Activated B cell treated with CpG ODN at 0.5 μM for 24 hours (primary cell): ENCODE data around the gene ORC4. TPM values are rescaled to one million over a fixed set of nuclear protein-coding genes. Genes with fewer than 3 reads are reported as not detected.
"Not testable (repeated sequence)": the region's sequence is repeated elsewhere in the genome, so short reads cannot be mapped to it uniquely, and the experiment has no call there.

Experiments
- ATAC-seq: fragments of 200-7000 bp; cut with Tn5 transposase; one replicate; pipeline ENCODE4 v1.10.0; 2021; ENCODE audit warnings: low read depth, mild to moderate bottlenecking, moderate library complexity
- CTCF ChIA-PET: fragments of 350-600 bp; sonication (Branson Sonifier 250); formaldehyde crosslinking; loops from one replicate; lab custom pipeline; 2021; ENCODE audit warnings: antibody characterized with exemption; lab: Charles Lee
- POLR2A ChIA-PET: fragments of 350-600 bp; sonication (Branson Sonifier 250); formaldehyde crosslinking; loops from one replicate; lab custom pipeline; 2021; ENCODE audit warnings: antibody characterized with exemption; lab: Charles Lee
- DNase-seq: peaks from one replicate; pipeline ENCODE4 v3.0.0; 2022
- H3K27ac Mint-ChIP-seq: one replicate; pipeline ENCODE4 v1.8.0; 2020; ENCODE audit warnings: mixed read lengths
- H3K27me3 Mint-ChIP-seq: one replicate; pipeline ENCODE4 v1.8.0; 2021; ENCODE audit warnings: mixed read lengths
- H3K36me3 Mint-ChIP-seq: one replicate; pipeline ENCODE4 v1.8.0; 2021; ENCODE audit warnings: low read depth, mixed read lengths
- H3K4me1 Mint-ChIP-seq: one replicate; pipeline ENCODE4 v1.8.0; 2021; ENCODE audit warnings: mixed read lengths
- H3K4me3 Mint-ChIP-seq: one replicate; pipeline ENCODE4 v1.8.0; 2020; ENCODE audit warnings: mild to moderate bottlenecking, mixed read lengths
- H3K9me3 Mint-ChIP-seq: one replicate; pipeline ENCODE4 v1.8.0; 2020; ENCODE audit warnings: mixed read lengths
- CTCF ChIP-seq: fragments of 200-600 bp; IDR thresholded peaks from one replicate; pipeline ENCODE4 v1.8.0; 2022; ENCODE audit warnings: antibody characterized with exemption, mild to moderate bottlenecking
- intact Hi-C: fragments of 100-400 bp; cut with micrococcal nuclease; formaldehyde crosslinking; loops from one replicate; pipeline ENCODE4 v1.15.1; 2024
- total RNA-seq: library from RNA; stranded (reverse); gene quantifications from 2 replicates; pipeline ENCODE4 v1.2.3, GENCODE V29; 2022

The ORC4 gene
- total RNA-seq, 1 donor from 2014 or later = 30.7 TPM

GRCh38 chr2:148007219-148007900 is 13.2 kb downstream of the ORC4 start:
- no peaks in the 10 kb centered on the region for H3K27me3 Mint-ChIP-seq
- H3K4me3 Mint-ChIP-seq = no peak overlapping the region
- peaks cover 20% of the 10 kb centered on the region for H3K9me3 Mint-ChIP-seq
- no peak for DNase-seq
- ATAC-seq = no peak
- no peak for TF ChIP-seq CTCF
- H3K27ac Mint-ChIP-seq = no peak overlapping the region
- CTCF ChIA-PET = no interaction called here
- H3K4me1 Mint-ChIP-seq = peaks cover 34% of the 10 kb centered on the region
- intact Hi-C loops = no loop called here
- POLR2A ChIA-PET = no interaction called here
- peaks cover 22% of the 10 kb centered on the region for H3K36me3 Mint-ChIP-seq

- CTCF ChIA-PET = no interaction called here
- ATAC-seq (no peak), DNase-seq (no peak)
- Mint-ChIP-seq H3K9me3 (peaks cover 21% of the 10 kb centered on the region), H3K36me3 (peaks cover 29% of the 10 kb centered on the region), H3K4me3 (no peak overlapping the region), H3K4me1 (peaks cover 34% of the 10 kb centered on the region), H3K27me3 (no peaks in the 10 kb centered on the region), H3K27ac (no peak overlapping the region)
- POLR2A ChIA-PET = no interaction called here
- TF ChIP-seq CTCF = no peak
- intact Hi-C loops = no loop called here
Observed at GRCh38 chr2:148006249-148007007, 14.1 kb downstream of the ORC4 start.

GRCh38 chr2:148002420-148002819 is 18.1 kb downstream of the ORC4 start:
- intact Hi-C loops, H3K27me3 Mint-ChIP-seq, H3K27ac Mint-ChIP-seq, ATAC-seq, DNase-seq, H3K4me3 Mint-ChIP-seq, CTCF ChIA-PET, POLR2A ChIA-PET: not testable (repeated sequence)
- Mint-ChIP-seq H3K4me1 (peaks cover 22% of the 10 kb centered on the region), H3K9me3 (peaks cover 12% of the 10 kb centered on the region), H3K36me3 (peaks cover 33% of the 10 kb centered on the region)

- no peak for DNase-seq
- intact Hi-C loops = no loop called here
- Mint-ChIP-seq H3K27ac (no peak overlapping the region), H3K9me3 (peaks cover 21% of the 10 kb centered on the region), H3K36me3 (peaks cover 37% of the 10 kb centered on the region), H3K4me1 (peaks cover 18% of the 10 kb centered on the region), H3K27me3 (no peaks in the 10 kb centered on the region), H3K4me3 (no peak overlapping the region)
- POLR2A ChIA-PET = no interaction called here
- no peak for TF ChIP-seq CTCF
- CTCF ChIA-PET = interaction anchor here (0.9 kb wide), 1 partner anchor 10 kb away, joined by 3 read pairs; no protein-coding TSS in a partner anchor
- ATAC-seq = no peak
Observed at GRCh38 chr2:148000095-148000494, 20.4 kb downstream of the ORC4 start.

- intact Hi-C loops = no loop called here
- DNase-seq (no peak), ATAC-seq (no peak)
- Mint-ChIP-seq H3K36me3 (peaks cover 39% of the 10 kb centered on the region), H3K9me3 (peaks cover 17% of the 10 kb centered on the region), H3K27ac (no peak overlapping the region), H3K4me3 (no peak overlapping the region), H3K4me1 (peaks cover 21% of the 10 kb centered on the region), H3K27me3 (no peaks in the 10 kb centered on the region)
- POLR2A ChIA-PET = no interaction called here
- no peak for TF ChIP-seq CTCF
- CTCF ChIA-PET = interaction anchor here (1.0 kb wide), 1 partner anchor 511 kb away, joined by 3 read pairs; no protein-coding TSS in a partner anchor
Observed at GRCh38 chr2:147999126-147999525, 21.4 kb downstream of the ORC4 start.
